Activated CD8-positive, alpha-beta T cell treated with anti-CD3 and anti-CD28 coated beads, Interleukin-2, amount 10 ng/mL, durations not matched to agents 7 days and 5 days (primary cell): ENCODE results near the gene ZSCAN5A. TPM values are rescaled to one million over a fixed set of nuclear protein-coding genes. Genes with fewer than 3 reads are reported as not detected.
A peak's percentile ranks its signal among the peaks of the same experiment; 100 is the strongest.
"Not testable (repeated sequence)": the region's sequence is repeated elsewhere in the genome, so short reads cannot be mapped to it uniquely, and the experiment has no call there.

Source experiments
- ATAC-seq: fragments of 150-1000 bp; cut with Tn5 transposase; one replicate; pipeline ENCODE4 v1.10.0; 2021; ENCODE audit warnings: moderate library complexity
- CTCF ChIA-PET: fragments of 350-600 bp; sonication (Branson Sonifier 250); formaldehyde crosslinking; loops from one replicate; lab custom pipeline; 2021; ENCODE audit warnings: antibody characterized with exemption; lab: Charles Lee
- POLR2A ChIA-PET: fragments of 350-600 bp; sonication (Branson Sonifier 250); formaldehyde crosslinking; loops from one replicate; lab custom pipeline; 2021; ENCODE audit warnings: antibody characterized with exemption; lab: Charles Lee
- DNase-seq: peaks from one replicate; pipeline ENCODE4 v3.0.0-alpha.2; 2020
- H3K27ac Mint-ChIP-seq: one replicate; pipeline ENCODE4 v1.8.0; 2021; ENCODE audit warnings: mild to moderate bottlenecking, mixed read lengths
- H3K27me3 Mint-ChIP-seq: one replicate; pipeline ENCODE4 v1.8.0; 2021; ENCODE audit warnings: low read depth, mixed read lengths
- H3K36me3 Mint-ChIP-seq: one replicate; pipeline ENCODE4 v1.8.0; 2021; ENCODE audit warnings: low read depth, mixed read lengths
- H3K4me1 Mint-ChIP-seq: one replicate; pipeline ENCODE4 v1.8.0; 2021; ENCODE audit warnings: low read depth, mixed read lengths
- H3K4me3 Mint-ChIP-seq: one replicate; pipeline ENCODE4 v1.8.0; 2021; ENCODE audit warnings: mild to moderate bottlenecking, mixed read lengths
- H3K9me3 Mint-ChIP-seq: one replicate; pipeline ENCODE4 v1.8.0; 2022; ENCODE audit warnings: mixed read lengths; ENCODE audit not compliant: insufficient read depth
- total RNA-seq, 2 experiments: library from RNA; stranded (reverse); gene quantifications; one replicate each; pipeline ENCODE4 v1.2.3, GENCODE V29; 2021

Gene ZSCAN5A
- total RNA-seq, 2 experiments from 2014 or later = 8.2 to 12.1 TPM

GRCh38 chr19:56223481-56223880 lies 91.2 kb downstream of the ZSCAN5A start:
- DNase-seq (no peak), ATAC-seq (no peak)
- Mint-ChIP-seq H3K4me3 (no peak overlapping the region), H3K9me3 (no peaks in the 10 kb centered on the region), H3K4me1 (peaks cover 2% of the 10 kb centered on the region), H3K36me3 (no peaks in the 10 kb centered on the region), H3K27ac (no peak overlapping the region), H3K27me3 (no peaks in the 10 kb centered on the region)
- CTCF ChIA-PET = no interaction called here
- POLR2A ChIA-PET = no interaction called here

- Mint-ChIP-seq H3K27ac (no peak overlapping the region), H3K9me3 (no peaks in the 10 kb centered on the region), H3K27me3 (peaks cover 2% of the 10 kb centered on the region), H3K4me3 (no peak overlapping the region), H3K4me1 (peaks cover 4% of the 10 kb centered on the region), H3K36me3 (no peaks in the 10 kb centered on the region)
- DNase-seq = no peak
- ChIA-PET CTCF (no interaction called here), POLR2A (no interaction called here)
- ATAC-seq = no peak
These were observed 91.7 kb downstream of the ZSCAN5A start for GRCh38 chr19:56222901-56223300.

GRCh38 chr19:56221851-56222250 lies 92.8 kb downstream of the ZSCAN5A start:
- Mint-ChIP-seq H3K27ac (no peak overlapping the region), H3K4me1 (peaks cover 8% of the 10 kb centered on the region), H3K27me3 (peaks cover 7% of the 10 kb centered on the region), H3K36me3 (no peaks in the 10 kb centered on the region), H3K4me3 (no peak overlapping the region), H3K9me3 (no peaks in the 10 kb centered on the region)
- ATAC-seq = no peak
- no peak for DNase-seq
- ChIA-PET CTCF (interaction anchor here (0.9 kb wide), 1 partner anchor 11 kb away, joined by 3 read pairs; no protein-coding TSS in a partner anchor), POLR2A (no interaction called here)

GRCh38 chr19:56221442-56221841 lies 93.2 kb downstream of the ZSCAN5A start:
- ATAC-seq, H3K9me3 Mint-ChIP-seq, H3K27me3 Mint-ChIP-seq, POLR2A ChIA-PET, H3K4me3 Mint-ChIP-seq, H3K27ac Mint-ChIP-seq, H3K36me3 Mint-ChIP-seq, DNase-seq: not testable (repeated sequence)
- H3K4me1 Mint-ChIP-seq = peaks cover 10% of the 10 kb centered on the region
- CTCF ChIA-PET = interaction anchor here (0.9 kb wide), 1 partner anchor 11 kb away, joined by 3 read pairs; no protein-coding TSS in a partner anchor

- H3K27me3 Mint-ChIP-seq = peaks cover 14% of the 10 kb centered on the region
- POLR2A ChIA-PET = no interaction called here
- no peak overlapping the region for H3K4me3 Mint-ChIP-seq
- H3K9me3 Mint-ChIP-seq = no peaks in the 10 kb centered on the region
- no peaks in the 10 kb centered on the region for H3K36me3 Mint-ChIP-seq
- no peak overlapping the region for H3K27ac Mint-ChIP-seq
- ATAC-seq (no peak), DNase-seq (no peak)
- H3K4me1 Mint-ChIP-seq = peaks cover 10% of the 10 kb centered on the region
- CTCF ChIA-PET = no interaction called here
These were observed 95.7 kb downstream of the ZSCAN5A start for GRCh38 chr19:56218961-56219360.

GRCh38 chr19:56217039-56217949 lies 97.3 kb downstream of the ZSCAN5A start:
- Mint-ChIP-seq H3K27me3 (peaks cover 14% of the 10 kb centered on the region), H3K9me3 (no peaks in the 10 kb centered on the region), H3K4me3 (peak overlapping the region; percentile 55), H3K36me3 (no peaks in the 10 kb centered on the region), H3K27ac (no peak overlapping the region), H3K4me1 (peaks cover 10% of the 10 kb centered on the region)
- ChIA-PET POLR2A (no interaction called here), CTCF (no interaction called here)
- DNase-seq (peak; percentile 35), ATAC-seq (peak; percentile 44)

- Mint-ChIP-seq H3K9me3 (no peaks in the 10 kb centered on the region), H3K27ac (no peak overlapping the region), H3K27me3 (peaks cover 5% of the 10 kb centered on the region), H3K4me3 (no peak overlapping the region), H3K4me1 (peaks cover under 1% of the 10 kb centered on the region), H3K36me3 (no peaks in the 10 kb centered on the region)
- CTCF ChIA-PET = no interaction called here
- DNase-seq = no peak
- POLR2A ChIA-PET = no interaction called here
- ATAC-seq = no peak
These were observed 102.9 kb downstream of the ZSCAN5A start for GRCh38 chr19:56211718-56212117.

- H3K4me3 Mint-ChIP-seq, H3K27me3 Mint-ChIP-seq, ATAC-seq, DNase-seq, H3K4me1 Mint-ChIP-seq, POLR2A ChIA-PET, H3K9me3 Mint-ChIP-seq, CTCF ChIA-PET, H3K27ac Mint-ChIP-seq, H3K36me3 Mint-ChIP-seq: not testable (repeated sequence)
These were observed 104.6 kb downstream of the ZSCAN5A start for GRCh38 chr19:56210036-56210435.

- no peaks in the 10 kb centered on the region for H3K9me3 Mint-ChIP-seq
- no peak overlapping the region for H3K4me3 Mint-ChIP-seq
- H3K27ac Mint-ChIP-seq = no peak overlapping the region
- ATAC-seq (no peak), DNase-seq (no peak)
- no peaks in the 10 kb centered on the region for H3K4me1 Mint-ChIP-seq
- H3K27me3 Mint-ChIP-seq = no peaks in the 10 kb centered on the region
- CTCF ChIA-PET = no interaction called here
- H3K36me3 Mint-ChIP-seq = no peaks in the 10 kb centered on the region
- POLR2A ChIA-PET = no interaction called here
These were observed 105.5 kb downstream of the ZSCAN5A start for GRCh38 chr19:56209091-56209490.

GRCh38 chr19:56207581-56207980 lies 107.1 kb downstream of the ZSCAN5A start:
- H3K4me3 Mint-ChIP-seq, H3K27me3 Mint-ChIP-seq, H3K4me1 Mint-ChIP-seq, CTCF ChIA-PET, H3K27ac Mint-ChIP-seq, POLR2A ChIA-PET, H3K9me3 Mint-ChIP-seq, ATAC-seq, DNase-seq, H3K36me3 Mint-ChIP-seq: not testable (repeated sequence)

GRCh38 chr19:56201973-56202372 lies 112.7 kb downstream of the ZSCAN5A start, which contains the start of gene ZSCAN5C:
TSS of gene ZSCAN5C (plus strand) at chr19:56202273. CDS start at chr19:56205914, 3,641 bp downstream.
- H3K27ac Mint-ChIP-seq = no peak within 1 kb of the TSS
- H3K27me3 Mint-ChIP-seq = peaks cover 2% of the 10 kb centered on the region
- no peak within 1 kb of the TSS for H3K4me3 Mint-ChIP-seq
- H3K4me1 Mint-ChIP-seq = no peaks in the 10 kb centered on the region
- ChIA-PET POLR2A (no interaction called here), CTCF (no interaction called here)
- ATAC-seq (no peak), DNase-seq (no peak)
- no peaks in the 10 kb centered on the region for H3K9me3 Mint-ChIP-seq
- H3K36me3 Mint-ChIP-seq = no peaks in the 10 kb centered on the region

GRCh38 chr19:56199687-56200086 lies 115.0 kb downstream of the ZSCAN5A start:
- ChIA-PET CTCF (no interaction called here), POLR2A (no interaction called here)
- Mint-ChIP-seq H3K36me3 (no peaks in the 10 kb centered on the region), H3K4me1 (no peaks in the 10 kb centered on the region), H3K27ac (no peak overlapping the region), H3K4me3 (no peak overlapping the region), H3K9me3 (no peaks in the 10 kb centered on the region), H3K27me3 (peaks cover 2% of the 10 kb centered on the region)
- DNase-seq (no peak), ATAC-seq (no peak)
